Measurements from ENCODE around the gene TRAP1. TPM values are rescaled to one million over a fixed set of nuclear protein-coding genes. Genes with fewer than 3 reads are reported as not detected.

The TRAP1 gene
- total RNA-seq, 1 donor from 2014 or later = 299 TPM

DNA sequence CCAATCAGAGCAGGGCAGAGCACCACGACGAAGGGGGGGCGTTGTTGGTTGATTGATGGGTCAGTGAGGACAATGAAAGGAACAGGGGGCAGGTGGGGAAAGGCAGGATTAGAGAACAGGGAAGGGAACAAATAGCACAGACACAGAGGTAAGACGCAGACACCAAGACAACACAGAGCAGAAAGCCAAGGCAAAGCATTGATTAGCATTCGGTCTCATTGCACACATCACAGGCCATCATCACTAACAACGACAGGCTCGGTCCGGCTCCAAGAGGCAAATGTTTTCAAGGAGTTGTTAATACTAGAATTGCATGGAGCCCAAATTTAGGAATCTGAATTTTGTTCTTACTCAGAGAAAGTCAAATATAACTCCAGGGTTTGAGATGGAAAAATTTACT lies 34.6 kb upstream of the TRAP1 start:
- H3K36me3 Mint-ChIP-seq (ENCODE audit: low read depth) = peaks cover 68% of the 10 kb centered on the region
- H3K4me3 Mint-ChIP-seq (ENCODE audit: low read depth) = no peak overlapping the region
- H3K27me3 Mint-ChIP-seq (ENCODE audit: low read depth) = no peaks in the 10 kb centered on the region
- H3K9me3 Mint-ChIP-seq = no peaks in the 10 kb centered on the region
- H3K4me1 Mint-ChIP-seq (ENCODE audit: low read depth) = peaks cover 3% of the 10 kb centered on the region
- H3K27ac Mint-ChIP-seq = no peak overlapping the region
- intact Hi-C loops (cut with micrococcal nuclease) = no loop called here
- no peak for DNase-seq (ENCODE audit: low spot score)

GRCh38 chr16:3748307-3748706 lies 31.0 kb upstream of the TRAP1 start:
- Mint-ChIP-seq H3K4me3 (ENCODE audit: low read depth) (no peak overlapping the region), H3K27ac (no peak overlapping the region), H3K36me3 (ENCODE audit: low read depth) (peaks cover 71% of the 10 kb centered on the region), H3K4me1 (ENCODE audit: low read depth) (peaks cover 3% of the 10 kb centered on the region), H3K9me3 (no peaks in the 10 kb centered on the region), H3K27me3 (ENCODE audit: low read depth) (no peaks in the 10 kb centered on the region)
- DNase-seq (ENCODE audit: low spot score) = no peak
- intact Hi-C loops (cut with micrococcal nuclease) = no loop called here

DNA sequence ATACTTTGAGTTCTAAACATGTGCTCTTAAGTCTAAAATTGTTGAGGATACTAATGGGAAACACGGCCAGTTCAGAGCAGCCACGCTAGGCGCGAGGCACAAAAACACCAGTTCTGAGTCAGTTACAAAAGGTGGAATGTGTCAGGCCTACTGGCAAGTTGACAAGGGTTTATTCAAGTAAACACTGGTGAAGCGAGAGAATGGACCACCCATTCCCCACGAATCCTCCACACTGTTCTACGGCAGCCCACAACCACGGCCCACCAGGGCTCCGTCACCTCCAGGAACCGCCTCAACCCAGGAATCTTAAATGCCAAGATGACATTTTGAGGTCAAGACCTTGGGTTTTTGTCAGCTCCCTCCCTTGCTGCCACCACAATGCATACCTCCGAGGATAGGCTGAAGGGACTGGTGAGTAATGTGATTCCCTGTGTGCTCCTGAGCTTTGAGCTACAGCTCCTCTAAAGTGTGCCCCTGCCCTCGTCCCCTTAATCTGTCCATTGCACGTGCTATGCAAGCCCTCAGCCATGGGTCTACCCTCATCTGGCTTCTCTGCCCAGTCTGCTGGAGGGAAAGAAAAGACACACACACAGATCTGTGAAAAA lies 28.5 kb upstream of the TRAP1 start:
- no peak overlapping the region for H3K27ac Mint-ChIP-seq
- H3K4me1 Mint-ChIP-seq (ENCODE audit: low read depth) = peaks cover 3% of the 10 kb centered on the region
- no peak for DNase-seq (ENCODE audit: low spot score)
- intact Hi-C loops (cut with micrococcal nuclease) = no loop called here
- no peaks in the 10 kb centered on the region for H3K27me3 Mint-ChIP-seq (ENCODE audit: low read depth)
- H3K36me3 Mint-ChIP-seq (ENCODE audit: low read depth) = peaks cover 64% of the 10 kb centered on the region
- no peaks in the 10 kb centered on the region for H3K9me3 Mint-ChIP-seq
- no peak overlapping the region for H3K4me3 Mint-ChIP-seq (ENCODE audit: low read depth)

- no peaks in the 10 kb centered on the region for H3K27me3 Mint-ChIP-seq (ENCODE audit: low read depth)
- H3K4me3 Mint-ChIP-seq (ENCODE audit: low read depth) = no peak overlapping the region
- intact Hi-C loops (cut with micrococcal nuclease) = no loop called here
- H3K9me3 Mint-ChIP-seq = no peaks in the 10 kb centered on the region
- DNase-seq (ENCODE audit: low spot score) = no peak
- H3K4me1 Mint-ChIP-seq (ENCODE audit: low read depth) = no peaks in the 10 kb centered on the region
- H3K27ac Mint-ChIP-seq = no peak overlapping the region
- peaks cover 63% of the 10 kb centered on the region for H3K36me3 Mint-ChIP-seq (ENCODE audit: low read depth)
Observed at GRCh38 chr16:3744018-3744417, 26.7 kb upstream of the TRAP1 start.

- intact Hi-C loops (cut with micrococcal nuclease) = no loop called here
- DNase-seq (ENCODE audit: low spot score) = no peak
- H3K4me3 Mint-ChIP-seq (ENCODE audit: low read depth) = no peak overlapping the region
Observed at GRCh38 chr16:3740934-3741333, 23.6 kb upstream of the TRAP1 start.

DNA sequence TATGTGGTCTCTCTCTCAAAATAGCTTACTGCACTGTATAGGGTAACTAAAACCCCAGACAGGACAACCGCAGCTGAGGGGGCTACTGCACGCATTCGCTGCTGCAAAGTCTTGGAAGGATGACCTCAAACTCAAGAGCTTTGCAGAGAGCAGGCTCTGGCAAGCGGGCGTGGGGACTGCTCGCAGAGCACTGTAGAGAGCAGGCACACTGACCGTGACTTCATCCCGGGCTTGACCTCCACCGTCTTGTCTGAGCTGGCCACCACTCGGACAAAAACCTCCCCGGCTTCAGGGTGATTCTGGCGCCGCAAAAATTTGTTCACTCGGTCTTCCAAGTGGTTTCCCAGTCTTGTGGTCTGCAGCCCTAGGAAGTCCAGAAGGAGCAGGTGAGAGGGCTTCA lies 22.9 kb upstream of the TRAP1 start:
- H3K36me3 Mint-ChIP-seq (ENCODE audit: low read depth) = peaks cover 72% of the 10 kb centered on the region
- no peaks in the 10 kb centered on the region for H3K4me1 Mint-ChIP-seq (ENCODE audit: low read depth)
- no peaks in the 10 kb centered on the region for H3K9me3 Mint-ChIP-seq
- intact Hi-C loops (cut with micrococcal nuclease) = no loop called here
- no peak for DNase-seq (ENCODE audit: low spot score)
- H3K27ac Mint-ChIP-seq = no peak overlapping the region
- H3K27me3 Mint-ChIP-seq (ENCODE audit: low read depth) = no peaks in the 10 kb centered on the region
- H3K4me3 Mint-ChIP-seq (ENCODE audit: low read depth) = no peak overlapping the region

More at GRCh38 chr16:3740934-3741333, 23.6 kb upstream of the TRAP1 start:
- Mint-ChIP-seq H3K4me1 (ENCODE audit: low read depth) (no peaks in the 10 kb centered on the region), H3K27me3 (ENCODE audit: low read depth) (no peaks in the 10 kb centered on the region), H3K27ac (no peak overlapping the region), H3K36me3 (ENCODE audit: low read depth) (peaks cover 72% of the 10 kb centered on the region), H3K9me3 (no peaks in the 10 kb centered on the region)

DNA sequence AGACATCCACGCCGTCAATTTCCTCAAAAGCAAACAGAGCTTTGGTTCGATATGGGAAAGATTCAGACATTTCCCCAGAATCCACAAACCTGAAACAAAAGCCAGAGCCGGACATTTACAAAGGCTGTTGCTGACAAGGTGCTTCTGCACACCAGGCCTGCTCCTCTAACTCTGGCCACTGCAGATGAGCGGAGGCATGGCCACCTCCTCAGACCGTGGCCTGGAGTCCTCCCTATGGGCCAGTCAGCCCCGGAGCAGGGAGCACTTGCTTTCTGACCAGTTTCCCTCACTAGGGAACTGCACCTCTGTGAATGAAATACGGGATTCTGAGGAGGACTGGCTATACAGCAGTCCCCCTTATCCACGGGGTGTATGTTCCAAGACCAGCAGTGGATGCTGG lies 22.3 kb upstream of the TRAP1 start:
- no peak overlapping the region for H3K4me3 Mint-ChIP-seq (ENCODE audit: low read depth)
- intact Hi-C loops (cut with micrococcal nuclease) = no loop called here
- no peak for DNase-seq (ENCODE audit: low spot score)
- H3K36me3 Mint-ChIP-seq (ENCODE audit: low read depth) = peaks cover 73% of the 10 kb centered on the region
- no peak overlapping the region for H3K27ac Mint-ChIP-seq
- H3K9me3 Mint-ChIP-seq = no peaks in the 10 kb centered on the region
- H3K27me3 Mint-ChIP-seq (ENCODE audit: low read depth) = no peaks in the 10 kb centered on the region
- H3K4me1 Mint-ChIP-seq (ENCODE audit: low read depth) = no peaks in the 10 kb centered on the region

GRCh38 chr16:3738541-3738940 lies 21.2 kb upstream of the TRAP1 start:
- Mint-ChIP-seq H3K27me3 (ENCODE audit: low read depth) (no peaks in the 10 kb centered on the region), H3K36me3 (ENCODE audit: low read depth) (peaks cover 73% of the 10 kb centered on the region), H3K4me3 (ENCODE audit: low read depth) (no peak overlapping the region), H3K9me3 (no peaks in the 10 kb centered on the region), H3K27ac (no peak overlapping the region), H3K4me1 (ENCODE audit: low read depth) (no peaks in the 10 kb centered on the region)
- intact Hi-C loops (cut with micrococcal nuclease) = no loop called here
- DNase-seq (ENCODE audit: low spot score) = no peak

GRCh38 chr16:3738128-3738527 lies 20.8 kb upstream of the TRAP1 start:
- DNase-seq (ENCODE audit: low spot score) = no peak
- Mint-ChIP-seq H3K4me3 (ENCODE audit: low read depth) (no peak overlapping the region), H3K4me1 (ENCODE audit: low read depth) (no peaks in the 10 kb centered on the region), H3K9me3 (no peaks in the 10 kb centered on the region), H3K27me3 (ENCODE audit: low read depth) (no peaks in the 10 kb centered on the region), H3K36me3 (ENCODE audit: low read depth) (peaks cover 71% of the 10 kb centered on the region), H3K27ac (no peak overlapping the region)
- intact Hi-C loops (cut with micrococcal nuclease) = no loop called here

- no peaks in the 10 kb centered on the region for H3K4me1 Mint-ChIP-seq (ENCODE audit: low read depth)
- intact Hi-C loops (cut with micrococcal nuclease) = no loop called here
- H3K36me3 Mint-ChIP-seq (ENCODE audit: low read depth) = peaks cover 68% of the 10 kb centered on the region
- H3K4me3 Mint-ChIP-seq (ENCODE audit: low read depth) = no peak overlapping the region
- no peaks in the 10 kb centered on the region for H3K9me3 Mint-ChIP-seq
- no peak overlapping the region for H3K27ac Mint-ChIP-seq
- no peaks in the 10 kb centered on the region for H3K27me3 Mint-ChIP-seq (ENCODE audit: low read depth)
- DNase-seq (ENCODE audit: low spot score) = no peak
Observed at GRCh38 chr16:3737181-3737580, 19.9 kb upstream of the TRAP1 start.

DNA sequence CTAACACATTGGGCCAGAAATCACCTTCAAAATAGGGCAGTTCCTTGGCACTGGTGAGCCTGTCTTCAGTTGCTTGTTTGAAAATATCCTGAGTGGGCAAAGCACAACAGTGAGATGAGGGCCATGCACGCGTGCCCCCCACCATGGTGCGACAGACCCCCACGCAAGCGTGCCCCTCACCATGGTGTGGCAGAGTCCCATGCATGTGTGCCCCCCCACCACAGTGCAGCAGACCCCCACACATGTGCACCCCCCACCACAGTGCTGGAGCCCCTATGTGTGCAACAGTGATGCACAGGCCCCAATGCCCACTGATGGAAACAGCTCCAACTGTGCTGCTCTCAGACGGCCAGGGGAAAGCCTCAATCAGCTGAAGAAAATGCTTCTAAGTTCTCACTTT lies 18.8 kb upstream of the TRAP1 start:
- Mint-ChIP-seq H3K4me1 (ENCODE audit: low read depth) (no peaks in the 10 kb centered on the region), H3K4me3 (ENCODE audit: low read depth) (no peak overlapping the region), H3K9me3 (no peaks in the 10 kb centered on the region), H3K27me3 (ENCODE audit: low read depth) (no peaks in the 10 kb centered on the region), H3K36me3 (ENCODE audit: low read depth) (peaks cover 70% of the 10 kb centered on the region), H3K27ac (no peak overlapping the region)
- no peak for DNase-seq (ENCODE audit: low spot score)
- intact Hi-C loops (cut with micrococcal nuclease) = no loop called here

DNA sequence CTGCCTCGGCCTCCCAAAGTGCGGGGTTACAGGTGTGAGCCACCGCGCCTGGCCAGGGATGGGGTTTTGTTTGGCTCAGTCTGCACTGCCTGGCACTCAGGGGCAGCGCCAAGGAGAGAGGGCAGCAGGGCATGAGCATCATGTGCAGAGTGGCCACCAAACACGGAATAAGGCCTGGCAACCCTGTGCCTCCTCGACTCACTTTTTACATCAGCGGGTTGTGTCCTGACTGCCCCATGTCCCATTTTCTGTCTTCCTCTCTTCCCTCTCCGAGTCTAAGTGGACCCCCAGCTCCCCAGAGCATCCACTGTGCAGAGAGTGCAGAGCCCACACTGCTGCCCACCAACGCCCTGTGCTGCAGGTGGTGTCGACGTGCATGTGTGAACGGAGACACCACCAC lies 18.2 kb upstream of the TRAP1 start:
- Mint-ChIP-seq H3K27me3 (ENCODE audit: low read depth) (no peaks in the 10 kb centered on the region), H3K27ac (no peak overlapping the region), H3K9me3 (no peaks in the 10 kb centered on the region), H3K36me3 (ENCODE audit: low read depth) (peaks cover 72% of the 10 kb centered on the region), H3K4me3 (ENCODE audit: low read depth) (no peak overlapping the region), H3K4me1 (ENCODE audit: low read depth) (no peaks in the 10 kb centered on the region)
- no peak for DNase-seq (ENCODE audit: low spot score)
- intact Hi-C loops (cut with micrococcal nuclease) = no loop called here

DNA sequence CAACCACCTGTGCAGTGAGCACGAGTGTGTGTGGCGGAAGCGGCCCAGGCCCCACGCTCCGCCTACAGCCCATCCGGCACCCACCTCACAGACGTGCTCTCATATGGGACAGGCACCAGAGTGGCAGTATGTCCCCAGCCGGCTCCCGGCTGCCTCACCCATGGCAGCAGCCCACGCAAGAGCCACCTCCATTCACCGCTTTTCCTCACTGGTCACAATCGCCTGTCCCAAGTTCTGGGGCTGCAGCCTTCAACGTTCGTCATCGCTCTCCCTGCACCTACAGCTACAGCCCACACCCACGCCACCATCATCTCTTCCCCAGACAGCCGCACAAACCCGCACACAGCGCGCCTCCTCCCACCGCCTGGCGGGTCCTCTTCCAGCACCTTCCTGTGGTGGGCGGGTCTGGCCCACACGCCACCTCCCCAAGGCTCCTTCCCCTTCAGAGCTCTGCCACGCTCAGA lies 17.5 kb upstream of the TRAP1 start:
- Mint-ChIP-seq H3K27ac (no peak overlapping the region), H3K27me3 (ENCODE audit: low read depth) (no peaks in the 10 kb centered on the region), H3K9me3 (no peaks in the 10 kb centered on the region), H3K4me3 (ENCODE audit: low read depth) (no peak overlapping the region), H3K4me1 (ENCODE audit: low read depth) (no peaks in the 10 kb centered on the region), H3K36me3 (ENCODE audit: low read depth) (peaks cover 73% of the 10 kb centered on the region)
- no peak for DNase-seq (ENCODE audit: low spot score)
- intact Hi-C loops (cut with micrococcal nuclease) = no loop called here
